HEK293 (cell line): Measurements from ENCODE around the gene STARD5.

Experiments used
- CTCF ChIA-PET: fragments of 350-600 bp; formaldehyde crosslinking; extraction: SDS; loops from one replicate; lab custom pipeline; 2021; ENCODE audit warnings: antibody characterized with exemption; lab: Yijun Ruan, JAX
- POLR2A ChIA-PET: fragments of 300-600 bp; formaldehyde crosslinking; extraction: SDS; loops from one replicate; lab custom pipeline; 2020; ENCODE audit warnings: antibody characterized with exemption, inconsistent platforms; lab: Yijun Ruan, JAX
- H3K27ac ChIP-seq: fragments of 200-500 bp; sonication (Bioruptor generic); 2 replicates; pipeline ENCODE4 v1.5.1; 2014; ENCODE audit warnings: low read depth, low read length, control low read depth, inconsistent platforms; ENCODE audit errors: extremely low read depth
- H3K36me3 ChIP-seq, 2 experiments: fragments of 200-500 bp in 1 of 2; sonication (Bioruptor generic) in 1 of 2; 1 replicate in 1 of 2; 2 replicates in 1 of 2; pipeline ENCODE4 v1.5.1; 2014 to 2017; ENCODE audit warnings: inconsistent platforms in 2 of 2, low read length in 2 of 2; ENCODE audit not compliant: control insufficient read depth in 2 of 2, insufficient read depth in 1 of 2
- H3K4me1 ChIP-seq: fragments of 200-500 bp; sonication (Bioruptor generic); 2 replicates; pipeline ENCODE4 v1.5.1; 2014; ENCODE audit warnings: mild to moderate bottlenecking, low read length, inconsistent platforms; ENCODE audit not compliant: control insufficient read depth, insufficient read depth
- H3K4me3 ChIP-seq: 2 replicates; pipeline ENCODE4 v1.5.1; 2011; ENCODE audit warnings: low read depth, mild to moderate bottlenecking, control low read depth, low read length, moderate library complexity
- H3K9me3 ChIP-seq: fragments of 200-500 bp; sonication (Bioruptor generic); 2 replicates; pipeline ENCODE4 v1.5.1; 2014; ENCODE audit warnings: low read depth, low read length, inconsistent platforms; ENCODE audit not compliant: control insufficient read depth, insufficient read depth
- EGR2 ChIP-seq: fragments of 450-650 bp; formaldehyde crosslinking; IDR thresholded peaks from 2 replicates; pipeline ENCODE4 v1.5.1; 2016; ENCODE audit warnings: low read depth, missing biosample characterization, missing genetic modification characterization
- HOXC10 ChIP-seq: sonication (generic); formaldehyde crosslinking; IDR thresholded peaks from 2 replicates; pipeline ENCODE4 v1.8.1; 2023; ENCODE audit warnings: mild to moderate bottlenecking, missing genetic modification reagents
- PBX3 ChIP-seq: sonication (generic); formaldehyde crosslinking; IDR thresholded peaks from 2 replicates; pipeline ENCODE4 v1.8.1; 2022; ENCODE audit warnings: mild to moderate bottlenecking, moderate library complexity, missing genetic modification reagents
- REPIN1 ChIP-seq: fragments of 450-650 bp; formaldehyde crosslinking; IDR thresholded peaks from 2 replicates; pipeline ENCODE4 v1.5.1; 2017; ENCODE audit warnings: missing biosample characterization, missing genetic modification characterization, low read depth
- TRIM28 ChIP-seq: IDR thresholded peaks from 2 replicates; pipeline ENCODE4 v1.6.1; 2011; ENCODE audit warnings: low read length, control low read depth, borderline replicate concordance
- TSHZ1 ChIP-seq: fragments of 450-650 bp; formaldehyde crosslinking; IDR thresholded peaks from 2 replicates; pipeline ENCODE4 v1.5.1; 2016; ENCODE audit warnings: missing biosample characterization, missing genetic modification characterization, borderline replicate concordance
- YY1 ChIP-seq: fragments of 450-650 bp; formaldehyde crosslinking; IDR thresholded peaks from 2 replicates; pipeline ENCODE4 v1.5.1; 2018; ENCODE audit warnings: missing biosample characterization, missing genetic modification characterization
- ZBTB49 ChIP-seq: fragments of 450-650 bp; formaldehyde crosslinking; IDR thresholded peaks from 2 replicates; pipeline ENCODE4 v1.5.1; 2016; ENCODE audit warnings: missing biosample characterization, missing genetic modification characterization, low read depth
- ZBTB8A ChIP-seq: fragments of 450-650 bp; formaldehyde crosslinking; IDR thresholded peaks from 2 replicates; pipeline ENCODE4 v1.5.1; 2016; ENCODE audit warnings: missing biosample characterization, missing genetic modification characterization
- ZNF132 ChIP-seq: fragments of 450-650 bp; formaldehyde crosslinking; IDR thresholded peaks from 2 replicates; pipeline ENCODE4 v1.5.1; 2017; ENCODE audit warnings: missing biosample characterization, missing genetic modification characterization, borderline replicate concordance
- ZNF19 ChIP-seq: fragments of 450-650 bp; formaldehyde crosslinking; IDR thresholded peaks from 2 replicates; pipeline ENCODE4; 2016; ENCODE audit warnings: missing biosample characterization, missing genetic modification characterization, low read depth
- ZNF211 ChIP-seq: fragments of 450-650 bp; formaldehyde crosslinking; IDR thresholded peaks from 2 replicates; pipeline ENCODE4 v1.5.1; 2016; ENCODE audit warnings: low read depth, missing biosample characterization, missing genetic modification characterization
- ZNF221 ChIP-seq: fragments of 450-650 bp; formaldehyde crosslinking; IDR thresholded peaks from 2 replicates; pipeline ENCODE4 v1.5.1; 2017; ENCODE audit warnings: missing biosample characterization, missing genetic modification characterization, borderline replicate concordance
- ZNF274 ChIP-seq, 2 experiments: fragments of 200-500 bp in 1 of 2; fragments of 450-650 bp in 1 of 2; sonication (Bioruptor generic) in 1 of 2; formaldehyde crosslinking in 1 of 2; IDR thresholded peaks; 2 replicates each; pipeline versions ENCODE4 v1.5.1 to v1.6.1; 2014 to 2016; ENCODE audit warnings: borderline replicate concordance in 1 of 2, inconsistent platforms in 1 of 2, low read length in 1 of 2, missing biosample characterization in 1 of 2, missing genetic modification characterization in 1 of 2
- ZNF433 ChIP-seq: fragments of 450-650 bp; formaldehyde crosslinking; IDR thresholded peaks from 2 replicates; pipeline ENCODE4 v1.5.1; 2016; ENCODE audit warnings: missing biosample characterization, missing genetic modification characterization, low read depth
- ZNF48 ChIP-seq: fragments of 450-650 bp; formaldehyde crosslinking; IDR thresholded peaks from 2 replicates; pipeline ENCODE4 v1.5.1; 2016; ENCODE audit warnings: missing biosample characterization, missing genetic modification characterization
- ZNF514 ChIP-seq: fragments of 450-650 bp; formaldehyde crosslinking; IDR thresholded peaks from 2 replicates; pipeline ENCODE4 v1.5.1; 2016; ENCODE audit warnings: missing biosample characterization, missing genetic modification characterization
- ZNF530 ChIP-seq: fragments of 450-650 bp; formaldehyde crosslinking; IDR thresholded peaks from 2 replicates; pipeline ENCODE4 v1.5.1; 2016; ENCODE audit warnings: low read depth, missing biosample characterization, missing genetic modification characterization
- ZNF544 ChIP-seq: fragments of 450-650 bp; formaldehyde crosslinking; IDR thresholded peaks from 2 replicates; pipeline ENCODE4 v1.5.0; 2017; ENCODE audit warnings: missing biosample characterization, missing genetic modification characterization
- ZNF654 ChIP-seq: fragments of 450-650 bp; formaldehyde crosslinking; IDR thresholded peaks from 2 replicates; pipeline ENCODE4 v1.5.1; 2016; ENCODE audit warnings: low read depth, missing biosample characterization, missing genetic modification characterization
- ZNF701 ChIP-seq: fragments of 450-650 bp; formaldehyde crosslinking; IDR thresholded peaks from 2 replicates; pipeline ENCODE4 v1.5.1; 2016; ENCODE audit warnings: missing biosample characterization, missing genetic modification characterization
- ZNF707 ChIP-seq: fragments of 450-650 bp; formaldehyde crosslinking; IDR thresholded peaks from 2 replicates; pipeline ENCODE4 v1.5.1; 2016; ENCODE audit warnings: missing biosample characterization, missing genetic modification characterization
- ZNF776 ChIP-seq: fragments of 450-650 bp; formaldehyde crosslinking; IDR thresholded peaks from 2 replicates; pipeline ENCODE4 v1.5.0; 2017; ENCODE audit warnings: missing biosample characterization, missing genetic modification characterization, borderline replicate concordance
- ZNF785 ChIP-seq: fragments of 450-650 bp; formaldehyde crosslinking; IDR thresholded peaks from 2 replicates; pipeline ENCODE4 v1.5.1; 2016; ENCODE audit warnings: missing biosample characterization, missing genetic modification characterization
- ZXDB ChIP-seq: fragments of 450-650 bp; formaldehyde crosslinking; IDR thresholded peaks from 2 replicates; pipeline ENCODE4 v1.5.1; 2016; ENCODE audit warnings: missing biosample characterization, missing genetic modification characterization

Gene STARD5

GRCh38 chr15:81361891-81362290, 38.0 kb upstream of the STARD5 start (continued):
- no peak for TF ChIP-seq PBX3 (CRISPR knock-in tag)
- TF ChIP-seq ZNF433 (tag by site-specific recombination) = no peak
- no peak for TF ChIP-seq ZBTB8A (tag by site-specific recombination)
- TF ChIP-seq ZNF211 (tag by site-specific recombination) = no peak
- TF ChIP-seq ZNF274 (IDR thresholded peaks at IDR 0.05; ENCODE audit: low read length) = no peak
- no peak for TF ChIP-seq ZNF274 (tag by site-specific recombination; IDR thresholded peaks at IDR 0.05; ENCODE audit: borderline replicate concordance)
- no peak for TF ChIP-seq TSHZ1
- TF ChIP-seq, all 188 proteins: peak for 0

GRCh38 chr15:81360491-81360890, 36.5 kb upstream of the STARD5 start:
- ChIA-PET POLR2A (no interaction called here), CTCF (interaction anchor here (0.6 to 1.5 kb wide), 2 partner anchors 40 to 83 kb away, joined by 3 to 5 read pairs; no protein-coding TSS in a partner anchor)
- H3K27ac ChIP-seq = no peak overlapping the region
- 0 out of 2 replicates have a peak, but pooled peaks cover 3% of the 10 kb centered on the region for H3K4me1 ChIP-seq
- no peak for TF ChIP-seq ZXDB (tag by site-specific recombination)
- no peak for TF ChIP-seq ZNF221 (tag by site-specific recombination)
- no peak for TF ChIP-seq YY1 (tag by site-specific recombination)
- TF ChIP-seq REPIN1 (tag by site-specific recombination) = no peak
- TF ChIP-seq HOXC10 (CRISPR knock-in tag) = no peak
- no peak overlapping the region for H3K4me3 ChIP-seq
- H3K36me3 ChIP-seq = no peaks in the 10 kb centered on the region
- no peaks in the 10 kb centered on the region for H3K9me3 ChIP-seq

GRCh38 chr15:81358248-81358647, 34.3 kb upstream of the STARD5 start:
- no peaks in the 10 kb centered on the region for H3K36me3 ChIP-seq
- no peak overlapping the region for H3K4me3 ChIP-seq
- no peak overlapping the region for H3K27ac ChIP-seq
- CTCF ChIA-PET = interaction anchor here (0.6 to 1.9 kb wide), 2 partner anchors 84 to 261 kb away, joined by 3 to 6 read pairs; no protein-coding TSS in a partner anchor
- 0 out of 2 replicates have a peak, but pooled peaks cover 3% of the 10 kb centered on the region for H3K4me1 ChIP-seq
- no peaks in the 10 kb centered on the region for H3K9me3 ChIP-seq
- POLR2A ChIA-PET = no interaction called here
- TF ChIP-seq ZNF776 (tag by site-specific recombination) = no peak
- TF ChIP-seq ZNF514 (tag by site-specific recombination) = no peak
- TF ChIP-seq HOXC10 (CRISPR knock-in tag) = no peak
- TF ChIP-seq ZNF544 (tag by site-specific recombination) = no peak
- no peak for TF ChIP-seq ZNF707 (tag by site-specific recombination)
- no peak for TF ChIP-seq ZNF785 (tag by site-specific recombination)
- TF ChIP-seq ZNF132 (tag by site-specific recombination) = no peak
- TF ChIP-seq ZNF654 (tag by site-specific recombination) = no peak
- TF ChIP-seq ZBTB49 = no peak
- no peak for TF ChIP-seq ZNF701 (tag by site-specific recombination)
- no peak for TF ChIP-seq ZNF19
- TF ChIP-seq TRIM28 = no peak
- TF ChIP-seq EGR2 (tag by site-specific recombination) = no peak
- TF ChIP-seq ZNF530 = no peak
- TF ChIP-seq ZNF48 (tag by site-specific recombination) = no peak
- TF ChIP-seq, all 188 proteins: peak for 0
